AG04449 (cell line): ENCODE results near the gene MAST1.

ENCODE experiments used
- CTCF ChIA-PET: fragments of 350-600 bp; formaldehyde crosslinking; extraction: SDS; loops from one replicate; lab custom pipeline; 2021; ENCODE audit warnings: antibody characterized with exemption; lab: Yijun Ruan, JAX
- POLR2A ChIA-PET: fragments of 400-600, 350-600 bp; formaldehyde crosslinking; extraction: SDS; loops from one replicate; lab custom pipeline; 2020; ENCODE audit warnings: antibody characterized with exemption, inconsistent platforms; lab: Yijun Ruan, JAX
- DNase-seq: peaks from one replicate; pipeline ENCODE4 v3.0.0-alpha.2; 2010; ENCODE audit warnings: low read depth, low spot score
- H3K4me3 ChIP-seq: 2 replicates; pipeline ENCODE4 v1.5.1; 2011; ENCODE audit warnings: low read depth, mild to moderate bottlenecking, control low read depth, low read length
- TF ChIP-seq, protein P1 (sequence below): IDR thresholded peaks from one replicate; pipeline ENCODE4 v1.5.1; 2011; ENCODE audit warnings: mild to moderate bottlenecking, moderate library complexity, low read length, control low read depth, inconsistent platforms; ENCODE audit not compliant: insufficient read depth; ENCODE audit errors: missing control alignments

MAST1 gene

DNA sequence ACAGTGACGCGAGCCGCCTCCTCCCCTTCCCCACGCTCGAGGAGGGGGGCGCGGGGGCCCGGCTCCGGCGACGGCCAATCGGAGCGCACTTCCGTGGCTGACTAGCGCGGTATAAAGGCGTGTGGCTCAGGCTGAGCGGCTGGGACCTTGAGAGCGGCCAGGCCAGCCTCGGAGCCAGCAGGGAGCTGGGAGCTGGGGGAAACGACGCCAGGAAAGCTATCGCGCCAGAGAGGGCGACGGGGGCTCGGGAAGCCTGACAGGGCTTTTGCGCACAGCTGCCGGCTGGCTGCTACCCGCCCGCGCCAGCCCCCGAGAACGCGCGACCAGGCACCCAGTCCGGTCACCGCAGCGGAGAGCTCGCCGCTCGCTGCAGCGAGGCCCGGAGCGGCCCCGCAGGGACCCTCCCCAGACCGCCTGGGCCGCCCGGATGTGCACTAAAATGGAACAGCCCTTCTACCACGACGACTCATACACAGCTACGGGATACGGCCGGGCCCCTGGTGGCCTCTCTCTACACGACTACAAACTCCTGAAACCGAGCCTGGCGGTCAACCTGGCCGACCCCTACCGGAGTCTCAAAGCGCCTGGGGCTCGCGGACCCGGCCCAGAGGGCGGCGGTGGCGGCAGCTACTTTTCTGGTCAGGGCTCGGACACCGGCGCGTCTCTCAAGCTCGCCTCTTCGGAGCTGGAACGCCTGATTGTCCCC, 46.8 kb upstream of the MAST1 start, which contains the start of gene JUNB:
Gene JUNB, plus strand, starts transcription at position 142 of the 706 bp plus-strand sequence. Its CDS starts 286 bp downstream, at position 428.
- ChIA-PET POLR2A (interaction anchor here (0.6 to 4.4 kb wide), 34 partner anchors 9 to 941 kb away, joined by 3 to 158 read pairs (median 4); partner anchors contain the start of genes FBXW9, GET3, RAD23A and RNASEH2A), CTCF (interaction anchor here (1.0 to 18.0 kb wide), 5 partner anchors 9 to 57 kb away, joined by 3 to 1565 read pairs (median 7); partner anchors contain the start of genes BEST2, HOOK2, RNASEH2A and TRIR)
- DNase-seq: no peak

DNA sequence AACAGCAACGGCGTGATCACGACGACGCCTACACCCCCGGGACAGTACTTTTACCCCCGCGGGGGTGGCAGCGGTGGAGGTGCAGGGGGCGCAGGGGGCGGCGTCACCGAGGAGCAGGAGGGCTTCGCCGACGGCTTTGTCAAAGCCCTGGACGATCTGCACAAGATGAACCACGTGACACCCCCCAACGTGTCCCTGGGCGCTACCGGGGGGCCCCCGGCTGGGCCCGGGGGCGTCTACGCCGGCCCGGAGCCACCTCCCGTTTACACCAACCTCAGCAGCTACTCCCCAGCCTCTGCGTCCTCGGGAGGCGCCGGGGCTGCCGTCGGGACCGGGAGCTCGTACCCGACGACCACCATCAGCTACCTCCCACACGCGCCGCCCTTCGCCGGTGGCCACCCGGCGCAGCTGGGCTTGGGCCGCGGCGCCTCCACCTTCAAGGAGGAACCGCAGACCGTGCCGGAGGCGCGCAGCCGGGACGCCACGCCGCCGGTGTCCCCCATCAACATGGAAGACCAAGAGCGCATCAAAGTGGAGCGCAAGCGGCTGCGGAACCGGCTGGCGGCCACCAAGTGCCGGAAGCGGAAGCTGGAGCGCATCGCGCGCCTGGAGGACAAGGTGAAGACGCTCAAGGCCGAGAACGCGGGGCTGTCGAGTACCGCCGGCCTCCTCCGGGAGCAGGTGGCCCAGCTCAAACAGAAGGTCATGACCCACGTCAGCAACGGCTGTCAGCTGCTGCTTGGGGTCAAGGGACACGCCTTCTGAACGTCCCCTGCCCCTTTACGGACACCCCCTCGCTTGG, 46.1 kb upstream of the MAST1 start:
- POLR2A ChIA-PET: interaction anchor here (0.6 to 4.4 kb wide), 27 partner anchors 9 to 364 kb away, joined by 3 to 158 read pairs (median 4); partner anchors contain the start of genes FBXW9, GET3, RAD23A and RNASEH2A
- H3K4me3 ChIP-seq: peak overlapping the region; percentile 99
- TF ChIP-seq, protein P1, sequence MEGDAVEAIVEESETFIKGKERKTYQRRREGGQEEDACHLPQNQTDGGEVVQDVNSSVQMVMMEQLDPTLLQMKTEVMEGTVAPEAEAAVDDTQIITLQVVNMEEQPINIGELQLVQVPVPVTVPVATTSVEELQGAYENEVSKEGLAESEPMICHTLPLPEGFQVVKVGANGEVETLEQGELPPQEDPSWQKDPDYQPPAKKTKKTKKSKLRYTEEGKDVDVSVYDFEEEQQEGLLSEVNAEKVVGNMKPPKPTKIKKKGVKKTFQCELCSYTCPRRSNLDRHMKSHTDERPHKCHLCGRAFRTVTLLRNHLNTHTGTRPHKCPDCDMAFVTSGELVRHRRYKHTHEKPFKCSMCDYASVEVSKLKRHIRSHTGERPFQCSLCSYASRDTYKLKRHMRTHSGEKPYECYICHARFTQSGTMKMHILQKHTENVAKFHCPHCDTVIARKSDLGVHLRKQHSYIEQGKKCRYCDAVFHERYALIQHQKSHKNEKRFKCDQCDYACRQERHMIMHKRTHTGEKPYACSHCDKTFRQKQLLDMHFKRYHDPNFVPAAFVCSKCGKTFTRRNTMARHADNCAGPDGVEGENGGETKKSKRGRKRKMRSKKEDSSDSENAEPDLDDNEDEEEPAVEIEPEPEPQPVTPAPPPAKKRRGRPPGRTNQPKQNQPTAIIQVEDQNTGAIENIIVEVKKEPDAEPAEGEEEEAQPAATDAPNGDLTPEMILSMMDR: no peak
- DNase-seq: no peak
- CTCF ChIA-PET: interaction anchor here (0.7 to 18.0 kb wide), 5 partner anchors 10 to 58 kb away, joined by 4 to 1565 read pairs (median 7); partner anchors contain the start of genes BEST2, HOOK2 and TRIR

More for the DNA sequence above, 46.8 kb upstream of the MAST1 start, which contains the start of gene JUNB:
- TF ChIP-seq, protein P1: no peak
- H3K4me3 ChIP-seq: peak within 1 kb of the TSS; percentile 99

DNA sequence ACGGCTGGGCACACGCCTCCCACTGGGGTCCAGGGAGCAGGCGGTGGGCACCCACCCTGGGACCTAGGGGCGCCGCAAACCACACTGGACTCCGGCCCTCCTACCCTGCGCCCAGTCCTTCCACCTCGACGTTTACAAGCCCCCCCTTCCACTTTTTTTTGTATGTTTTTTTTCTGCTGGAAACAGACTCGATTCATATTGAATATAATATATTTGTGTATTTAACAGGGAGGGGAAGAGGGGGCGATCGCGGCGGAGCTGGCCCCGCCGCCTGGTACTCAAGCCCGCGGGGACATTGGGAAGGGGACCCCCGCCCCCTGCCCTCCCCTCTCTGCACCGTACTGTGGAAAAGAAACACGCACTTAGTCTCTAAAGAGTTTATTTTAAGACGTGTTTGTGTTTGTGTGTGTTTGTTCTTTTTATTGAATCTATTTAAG, 45.4 kb upstream of the MAST1 start:
- DNase-seq: no peak
- POLR2A ChIA-PET: interaction anchor here (0.8 to 4.4 kb wide), 11 partner anchors 10 to 96 kb away, joined by 3 to 158 read pairs (median 17); partner anchors contain the start of genes FBXW9, TNPO2 and TRIR
- peak overlapping the region; percentile 99 for H3K4me3 ChIP-seq
- CTCF ChIA-PET: interaction anchor here (0.7 to 18.0 kb wide), 4 partner anchors 11 to 55 kb away, joined by 4 to 1565 read pairs (median 12); partner anchors contain the start of genes BEST2 and HOOK2
- TF ChIP-seq, protein P1: no peak

DNA sequence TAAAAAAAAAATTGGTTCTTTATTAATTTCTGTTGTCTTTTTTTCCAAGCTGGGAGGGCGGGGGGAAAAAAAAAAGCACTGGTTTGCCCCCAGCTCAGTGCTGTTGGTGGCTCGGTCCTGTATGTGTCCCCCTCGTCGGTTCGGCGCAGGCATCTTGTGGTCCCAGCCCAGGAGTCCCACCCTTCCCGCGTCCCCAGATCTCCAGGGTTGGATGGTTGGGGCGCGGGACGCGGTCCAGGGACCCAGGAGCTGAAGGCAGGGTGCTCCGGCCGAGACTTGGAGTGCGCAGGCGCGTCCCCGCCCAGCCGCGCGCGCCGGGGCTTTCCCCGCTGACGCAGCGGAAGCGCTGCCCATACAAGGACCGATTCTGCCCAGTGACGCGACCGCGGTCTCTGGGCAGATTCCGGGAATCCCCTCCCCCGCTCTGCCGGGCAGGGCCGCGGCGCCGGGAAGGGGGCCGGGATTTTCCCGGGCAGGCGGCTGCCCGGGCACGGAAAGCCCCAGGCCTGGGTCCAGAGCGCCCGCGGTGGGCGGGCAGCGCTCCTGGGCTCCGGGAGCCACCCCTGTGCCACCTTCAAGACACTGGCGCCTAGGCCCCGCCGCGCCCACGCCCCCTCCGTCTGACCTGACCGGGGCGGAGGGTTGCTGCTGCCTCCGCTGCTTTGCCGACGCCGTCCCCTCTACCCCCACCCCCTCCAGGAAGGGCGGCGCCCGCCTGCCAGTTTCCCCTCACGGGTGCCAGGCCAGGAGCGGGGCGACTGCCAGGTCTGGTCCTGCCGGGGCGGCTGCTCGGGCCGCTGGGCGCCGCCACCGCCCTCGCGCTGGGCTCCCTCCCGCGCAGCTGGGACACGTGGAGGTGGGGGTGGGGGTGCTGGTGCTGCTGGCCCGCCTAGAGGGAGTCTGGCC, 44.8 kb upstream of the MAST1 start:
- POLR2A ChIA-PET: interaction anchor here (0.6 to 4.4 kb wide), 11 partner anchors 10 to 97 kb away, joined by 3 to 158 read pairs (median 17); partner anchors contain the start of genes FBXW9, TNPO2 and TRIR
- CTCF ChIA-PET: interaction anchor here (1.1 to 18.0 kb wide), 4 partner anchors 28 to 76 kb away, joined by 4 to 1565 read pairs (median 29); partner anchors contain the start of genes BEST2 and HOOK2
- DNase-seq: no peak

More for the DNA sequence above, 44.8 kb upstream of the MAST1 start:
- TF ChIP-seq, protein P1: no peak
- peak overlapping the region; percentile 99 for H3K4me3 ChIP-seq
